Transverse colon (tissue), 3 donors: ENCODE results near the gene SLF2.

Experiments
- POLR2A ChIP-seq: fragments of 450-650 bp; IDR thresholded peaks from one replicate; pipeline ENCODE4 v1.6.1; 2016; ENCODE audit warnings: antibody characterized with exemption, mild to moderate bottlenecking, moderate library complexity
- TF ChIP-seq, protein P1 (sequence below), 5 experiments: fragments of 200-600 bp in 3 of 5; fragments of 450-650 bp in 2 of 5; sonication (generic) in 3 of 5; IDR thresholded peaks; 1 replicate in 2 of 5; 2 replicates in 3 of 5; pipeline ENCODE4 v1.5.1; 2016 to 2017; ENCODE audit warnings: antibody characterized with exemption in 5 of 5, inconsistent platforms in 3 of 5, mild to moderate bottlenecking in 2 of 5, moderate library complexity in 1 of 5

DNA sequence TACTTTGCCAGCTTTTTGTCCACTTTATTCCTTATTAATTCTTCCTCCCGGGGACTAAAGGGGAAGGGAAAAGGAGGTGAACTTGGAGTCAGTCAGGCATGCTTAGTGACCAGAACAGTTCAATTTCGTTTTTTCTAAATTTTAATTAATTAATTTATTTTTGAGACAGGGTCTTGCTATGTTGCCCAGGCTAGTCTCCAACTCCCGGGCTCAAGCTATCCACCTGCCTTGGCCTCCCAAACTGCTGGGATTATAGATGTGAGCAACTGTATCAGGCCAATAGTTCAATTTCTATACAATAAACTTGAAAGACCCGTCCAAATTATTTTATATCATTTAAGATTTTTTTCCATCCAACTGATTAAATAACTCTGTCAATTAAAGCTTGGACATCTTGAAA is 1.3 kb upstream of the SLF2 start:
- TF ChIP-seq, protein P1, sequence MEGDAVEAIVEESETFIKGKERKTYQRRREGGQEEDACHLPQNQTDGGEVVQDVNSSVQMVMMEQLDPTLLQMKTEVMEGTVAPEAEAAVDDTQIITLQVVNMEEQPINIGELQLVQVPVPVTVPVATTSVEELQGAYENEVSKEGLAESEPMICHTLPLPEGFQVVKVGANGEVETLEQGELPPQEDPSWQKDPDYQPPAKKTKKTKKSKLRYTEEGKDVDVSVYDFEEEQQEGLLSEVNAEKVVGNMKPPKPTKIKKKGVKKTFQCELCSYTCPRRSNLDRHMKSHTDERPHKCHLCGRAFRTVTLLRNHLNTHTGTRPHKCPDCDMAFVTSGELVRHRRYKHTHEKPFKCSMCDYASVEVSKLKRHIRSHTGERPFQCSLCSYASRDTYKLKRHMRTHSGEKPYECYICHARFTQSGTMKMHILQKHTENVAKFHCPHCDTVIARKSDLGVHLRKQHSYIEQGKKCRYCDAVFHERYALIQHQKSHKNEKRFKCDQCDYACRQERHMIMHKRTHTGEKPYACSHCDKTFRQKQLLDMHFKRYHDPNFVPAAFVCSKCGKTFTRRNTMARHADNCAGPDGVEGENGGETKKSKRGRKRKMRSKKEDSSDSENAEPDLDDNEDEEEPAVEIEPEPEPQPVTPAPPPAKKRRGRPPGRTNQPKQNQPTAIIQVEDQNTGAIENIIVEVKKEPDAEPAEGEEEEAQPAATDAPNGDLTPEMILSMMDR (IDR thresholded peaks at IDR 0.05) = no peak
- no peak for TF ChIP-seq POLR2A
